Measurements from ENCODE around the gene NPHP4. TPM values are rescaled to one million over a fixed set of nuclear protein-coding genes. Genes with fewer than 3 reads are reported as not detected.

Gene NPHP4
- total RNA-seq, 6 experiments from 2014 or later, result 1.5 to 6.0 (median 2.0) TPM

DNA sequence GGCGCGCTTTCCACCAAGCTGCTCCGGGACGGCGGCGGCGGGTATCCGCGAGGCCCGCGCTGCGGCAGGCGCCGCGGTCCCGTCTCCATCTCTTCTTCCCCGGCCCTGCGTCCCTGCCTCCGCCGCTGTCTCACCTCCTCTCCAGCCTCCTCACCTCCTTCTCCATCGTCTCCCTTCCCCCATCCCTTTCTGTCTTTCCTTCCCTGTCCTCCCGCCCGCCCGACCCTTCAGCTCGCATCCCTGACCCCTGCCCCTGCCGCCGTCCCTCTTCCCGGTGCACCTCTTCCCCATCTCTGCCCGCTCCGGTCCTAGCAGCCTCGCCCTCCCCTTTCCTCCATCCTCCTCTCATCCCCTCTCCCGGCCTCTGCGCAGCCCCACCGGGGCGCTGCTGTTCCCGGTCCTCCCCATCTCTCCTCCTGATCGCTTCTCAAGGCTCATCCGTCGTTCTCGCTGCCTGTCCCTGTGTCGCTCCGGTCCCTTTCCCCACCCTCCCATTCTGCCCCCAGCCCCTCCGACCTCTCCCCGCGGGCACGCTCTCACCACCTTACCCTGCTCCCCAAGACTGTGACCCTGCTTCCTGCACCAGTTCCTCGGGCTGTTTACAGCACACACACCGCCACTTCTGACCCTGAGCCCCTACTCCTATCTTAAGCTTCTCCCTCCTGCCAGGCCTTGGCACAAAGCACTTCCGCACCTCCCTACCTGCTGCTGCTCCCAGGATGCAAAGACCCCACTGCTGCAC is 760 bp upstream of the NPHP4 start:
- no peaks in the 10 kb centered on the region for H3K4me1 ChIP-seq
- no peaks in the 10 kb centered on the region for H3K27me3 ChIP-seq
- H3K27ac ChIP-seq, result peak overlapping the region in 1 of 3 donors; percentile 82
- H3K36me3 ChIP-seq, result no peaks in the 10 kb centered on the region
- peak in 1 of 3 donors; percentile 59 for DNase-seq
- ATAC-seq, result no peak
- no peaks in the 10 kb centered on the region for H3K9me3 ChIP-seq
- WGBS (ENCODE audit: insufficient coverage, low coverage, low lambda C conversion rate, missing lambda C conversion rate), result 3% methylated on average over 29 of the region's 49 CpGs
- TF ChIP-seq CTCF (IDR thresholded peaks at IDR 0.05) (no peak), POLR2A (IDR thresholded peaks at IDR 0.05) (no peak)
- intact Hi-C loops (cut with DNase I), result no loop called here
- peak overlapping the region; percentile 57 to 70 (median 66) for H3K4me3 ChIP-seq

GRCh38 chr1:5991381-5992025 is 722 bp downstream of the NPHP4 start:
- peak; percentile 9 to 47 (median 30) for ATAC-seq
- TF ChIP-seq CTCF (IDR thresholded peaks at IDR 0.05) (no peak), POLR2A (IDR thresholded peaks at IDR 0.05) (no peak)
- no peaks in the 10 kb centered on the region for H3K36me3 ChIP-seq
- intact Hi-C loops (cut with DNase I), result no loop called here
- peak overlapping the region; percentile 63 to 82 (median 67) for H3K27ac ChIP-seq
- DNase-seq, result peak in 2 of 3 donors; percentile 52 to 70
- no peaks in the 10 kb centered on the region for H3K27me3 ChIP-seq
- no peaks in the 10 kb centered on the region for H3K4me1 ChIP-seq
- 5% methylated on average over 12 of the region's 60 CpGs for WGBS (ENCODE audit: insufficient coverage, low coverage, low lambda C conversion rate, missing lambda C conversion rate)
- H3K4me3 ChIP-seq, result peak overlapping the region; percentile 57 to 70 (median 66)
- no peaks in the 10 kb centered on the region for H3K9me3 ChIP-seq

- no peak overlapping the region for H3K27ac ChIP-seq
- no peak for DNase-seq
- intact Hi-C loops (cut with DNase I), result no loop called here
- peak overlapping the region; percentile 57 to 70 (median 66) for H3K4me3 ChIP-seq
- WGBS (ENCODE audit: insufficient coverage, low coverage, low lambda C conversion rate, missing lambda C conversion rate), result 47% methylated on average over 7 of the region's 10 CpGs
- no peaks in the 10 kb centered on the region for H3K36me3 ChIP-seq
- H3K27me3 ChIP-seq, result no peaks in the 10 kb centered on the region
- no peak for ATAC-seq
- no peaks in the 10 kb centered on the region for H3K9me3 ChIP-seq
- no peaks in the 10 kb centered on the region for H3K4me1 ChIP-seq
- TF ChIP-seq CTCF (IDR thresholded peaks at IDR 0.05) (no peak), POLR2A (IDR thresholded peaks at IDR 0.05) (no peak)
These were observed 1.3 kb downstream of the NPHP4 start for GRCh38 chr1:5990913-5991312.

DNA sequence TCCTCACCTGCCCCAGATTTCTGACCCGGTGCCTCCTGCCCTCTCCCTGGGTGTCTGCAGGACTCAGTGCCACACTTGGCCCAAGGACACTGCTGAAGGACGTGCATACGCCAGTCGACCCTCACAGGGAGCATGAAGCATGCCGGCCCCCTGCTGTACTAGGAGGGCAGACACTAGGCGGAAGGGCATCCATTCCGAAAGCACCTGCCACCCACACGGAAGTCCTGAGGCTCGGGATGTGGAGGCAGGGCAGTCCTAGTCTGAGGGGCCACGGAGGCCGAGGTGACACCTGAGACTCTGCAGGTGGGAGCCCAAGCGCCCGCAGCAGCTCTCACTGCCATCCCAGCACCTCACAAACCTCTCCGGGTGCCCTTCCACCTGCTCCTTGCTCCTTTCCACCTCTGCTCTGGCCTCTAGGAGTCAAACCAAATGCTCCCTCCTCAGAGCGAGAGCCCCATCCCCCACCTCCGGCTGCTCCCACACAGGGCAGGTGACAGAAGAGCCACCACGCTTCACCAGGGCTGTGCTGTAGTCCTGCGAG is 2.4 kb downstream of the NPHP4 start:
- TF ChIP-seq CTCF (IDR thresholded peaks at IDR 0.05) (no peak), POLR2A (IDR thresholded peaks at IDR 0.05) (no peak)
- intact Hi-C loops (cut with DNase I), result no loop called here
- Histone ChIP-seq H3K4me1 (no peaks in the 10 kb centered on the region), H3K27me3 (no peaks in the 10 kb centered on the region), H3K27ac (no peak overlapping the region), H3K36me3 (no peaks in the 10 kb centered on the region), H3K4me3 (no peak overlapping the region), H3K9me3 (no peaks in the 10 kb centered on the region)
- 87% methylated on average over 4 of the region's 18 CpGs for WGBS (ENCODE audit: insufficient coverage, low coverage, low lambda C conversion rate, missing lambda C conversion rate)
- DNase-seq (peak in 1 of 3 donors; percentile 32), ATAC-seq (no peak)

All from right lobe of liver (tissue), 6 donors.